ELF-1 (cell line): ENCODE data around the gene CCM2L.
A peak's percentile ranks its signal among the peaks of the same experiment; 100 is the strongest.

ENCODE experiments used
- DNase-seq: peaks from one replicate; pipeline ENCODE4 v3.0.0-alpha.2; 2016; ENCODE audit warnings: low read depth, low spot score

CCM2L gene

DNA sequence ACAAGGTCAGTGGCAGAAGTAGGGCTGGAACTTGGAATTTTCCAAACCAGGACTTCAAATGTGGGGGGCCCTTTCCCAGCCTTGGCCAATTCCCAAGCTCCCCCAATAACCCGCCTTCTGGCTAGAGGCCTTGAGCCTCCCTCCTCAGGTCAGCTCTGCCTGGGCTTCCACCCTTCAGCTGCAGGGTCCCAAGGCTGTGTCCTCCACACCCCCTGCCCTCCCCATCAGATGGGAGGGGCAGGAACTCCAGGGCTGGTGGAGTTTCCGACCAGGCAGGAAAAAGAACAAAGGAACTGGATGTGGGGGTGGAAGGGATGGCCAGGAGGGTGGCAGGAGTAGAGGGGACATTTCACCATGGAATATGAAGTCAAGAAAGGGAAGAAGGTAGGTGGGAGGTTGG is at the start of gene CCM2L:
Gene CCM2L, plus strand, starts transcription at position 338 of the 400 bp plus-strand sequence. Its CDS starts 17 bp downstream, at position 355.
- DNase-seq = no peak

DNA sequence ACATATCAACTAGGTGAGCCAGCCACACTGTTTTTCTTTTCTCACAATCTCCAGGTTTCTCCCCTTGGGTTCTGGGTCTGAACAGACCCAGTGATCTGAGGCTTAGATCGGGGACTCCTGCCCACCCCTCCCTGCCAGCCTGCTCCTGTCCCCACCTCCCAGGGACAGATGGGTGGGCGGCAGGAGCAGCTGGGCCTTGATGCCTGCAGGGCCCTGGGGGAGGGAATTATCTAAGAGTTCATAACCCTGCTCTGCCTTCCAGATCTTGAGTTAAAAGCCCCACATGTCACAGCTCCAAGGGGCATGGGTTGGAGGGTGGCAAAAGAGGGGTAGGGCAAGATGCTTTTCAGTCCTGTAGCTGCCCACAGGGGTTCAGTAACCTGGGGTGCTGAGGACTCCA is 47.5 kb upstream of the CCM2L start:
- no peak for DNase-seq

DNA sequence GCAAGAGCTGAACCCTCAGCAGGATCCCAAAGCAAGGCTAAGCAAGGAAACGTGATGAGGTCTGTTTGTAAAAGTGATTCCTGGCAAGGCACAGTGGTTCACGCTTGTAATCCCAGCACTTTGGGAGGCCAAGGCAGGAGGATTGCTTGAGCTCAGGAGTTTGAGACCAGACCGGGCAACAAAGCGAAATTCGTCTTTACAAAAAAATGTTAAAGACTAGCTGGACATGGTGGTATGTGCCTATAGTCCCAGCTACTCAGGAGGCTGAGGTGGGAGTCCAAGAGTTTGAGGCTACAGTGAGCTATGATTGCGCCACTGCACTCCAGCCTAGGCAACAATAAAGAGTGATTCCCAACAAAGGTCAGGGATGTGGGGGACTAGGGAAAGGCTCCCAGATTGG is 46.3 kb upstream of the CCM2L start:
- DNase-seq = no peak

DNA sequence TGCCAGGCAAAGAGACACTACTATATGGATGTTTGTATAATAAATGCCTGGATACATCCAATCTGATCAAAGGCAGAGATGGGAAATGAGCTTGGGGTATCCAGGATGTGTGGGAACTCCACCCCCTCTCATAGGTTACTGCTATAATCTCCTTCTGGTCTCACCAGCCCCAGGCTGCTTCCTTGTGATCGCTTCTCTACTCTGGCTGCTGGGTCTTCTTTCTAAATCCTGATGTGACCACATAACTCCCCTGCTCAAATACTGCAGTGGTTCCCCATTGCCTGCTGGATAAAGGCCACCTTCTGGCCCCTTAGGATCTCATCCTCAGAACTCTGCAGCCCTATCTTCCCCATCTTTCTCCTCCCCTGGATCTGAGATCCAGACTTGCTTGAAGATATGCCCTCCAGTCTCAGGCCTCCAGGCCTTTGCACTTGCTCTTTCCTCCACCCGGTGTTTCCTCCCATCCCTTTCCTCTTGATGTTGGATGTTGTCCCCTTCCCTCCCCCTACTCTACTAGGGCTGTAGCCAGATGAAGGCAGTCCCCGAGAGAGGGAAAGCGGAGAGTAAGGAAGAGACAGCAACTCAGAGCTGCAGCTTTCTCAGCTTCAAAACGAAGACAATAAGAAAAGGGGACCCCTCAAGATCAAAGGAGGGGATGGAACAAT is 43.1 kb upstream of the CCM2L start:
- DNase-seq = no peak

- no peak for DNase-seq
Measured at GRCh38 chr20:31967830-31968249, 42.4 kb upstream of the CCM2L start, which contains the start of gene XKR7. XKR7 (plus strand) TSS chr20:31968151; CDS start chr20:31968176, 25 bp downstream.

GRCh38 chr20:31968291-31969126 is 41.7 kb upstream of the CCM2L start:
- DNase-seq = peak; percentile 95

GRCh38 chr20:31969991-31970390 is 40.2 kb upstream of the CCM2L start:
- DNase-seq = no peak

DNA sequence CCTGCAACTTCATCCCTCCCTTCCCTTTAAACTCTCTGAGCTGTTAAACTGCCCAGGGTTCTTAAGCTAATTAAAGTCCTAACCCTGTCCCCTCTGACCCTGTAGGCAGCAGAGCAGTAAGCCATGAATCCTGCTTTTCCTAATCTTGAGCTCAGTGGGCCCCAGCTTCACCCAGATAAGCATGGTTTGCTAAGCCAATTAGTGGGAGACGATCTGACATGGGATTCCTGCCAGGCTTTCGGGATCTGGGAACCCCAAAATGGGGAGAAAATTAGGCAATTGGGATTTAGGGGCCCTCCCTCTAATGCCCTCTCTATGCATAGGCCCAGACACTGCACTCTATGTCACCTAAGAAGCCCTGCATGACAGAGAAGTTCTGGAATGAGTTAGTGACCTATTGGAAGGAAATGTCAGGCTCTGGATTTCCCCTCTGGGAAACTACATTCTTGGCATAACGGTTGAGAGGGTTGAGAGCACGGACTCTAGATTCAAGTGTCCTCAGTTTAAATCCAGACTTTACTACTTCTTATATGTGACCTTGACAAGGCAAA is 37.7 kb upstream of the CCM2L start:
- DNase-seq = peak; percentile 53

GRCh38 chr20:31974296-31974695 is 35.9 kb upstream of the CCM2L start:
- no peak for DNase-seq

DNA sequence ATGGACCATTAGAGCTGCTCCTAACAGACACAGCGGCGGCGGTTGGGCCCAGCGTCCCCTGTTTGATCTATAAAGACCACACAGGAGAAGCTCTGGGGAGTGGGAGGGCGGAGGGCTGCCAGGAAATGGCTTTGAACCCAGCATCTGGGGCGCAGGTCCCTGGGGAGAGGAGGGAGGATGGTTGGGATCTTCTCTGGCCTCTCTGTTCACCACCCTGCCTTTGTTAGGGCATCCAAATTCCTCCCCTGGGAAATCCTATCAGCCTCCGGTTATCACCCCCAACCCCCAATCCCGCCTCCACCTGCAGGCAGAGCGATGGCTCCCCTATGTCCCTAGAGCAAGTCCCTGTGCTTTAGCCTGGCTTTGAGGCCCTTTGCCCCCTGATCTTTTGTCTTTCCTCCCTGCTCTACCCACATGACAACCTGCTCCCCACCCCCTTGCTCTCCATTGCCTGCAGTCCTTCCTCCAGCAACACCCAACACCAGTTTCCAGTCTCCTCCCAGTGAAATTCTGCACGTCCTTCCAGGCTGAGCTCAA is 35.2 kb upstream of the CCM2L start:
- peak; percentile 65 for DNase-seq

GRCh38 chr20:31975874-31976273 is 34.4 kb upstream of the CCM2L start:
- DNase-seq = no peak

DNA sequence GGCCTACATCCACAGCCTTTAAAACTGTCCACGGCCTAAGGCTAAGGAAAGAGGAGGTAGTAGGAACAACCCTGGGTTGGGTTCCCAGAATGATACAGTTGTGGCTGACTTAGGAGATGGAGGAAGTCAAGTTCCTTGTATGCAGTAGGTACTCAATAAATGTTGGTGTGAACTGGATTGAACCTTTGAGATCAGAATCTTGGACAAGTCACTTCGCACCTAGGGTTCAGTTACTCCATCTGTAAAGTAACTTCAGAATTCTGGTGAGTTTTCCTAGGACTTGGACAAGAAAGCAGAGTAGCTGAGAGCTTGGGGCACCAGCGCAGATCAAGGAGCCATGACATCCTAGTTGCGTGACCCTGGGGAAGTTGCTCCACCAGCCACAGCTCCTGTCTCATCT is 33.2 kb upstream of the CCM2L start:
- DNase-seq = no peak

DNA sequence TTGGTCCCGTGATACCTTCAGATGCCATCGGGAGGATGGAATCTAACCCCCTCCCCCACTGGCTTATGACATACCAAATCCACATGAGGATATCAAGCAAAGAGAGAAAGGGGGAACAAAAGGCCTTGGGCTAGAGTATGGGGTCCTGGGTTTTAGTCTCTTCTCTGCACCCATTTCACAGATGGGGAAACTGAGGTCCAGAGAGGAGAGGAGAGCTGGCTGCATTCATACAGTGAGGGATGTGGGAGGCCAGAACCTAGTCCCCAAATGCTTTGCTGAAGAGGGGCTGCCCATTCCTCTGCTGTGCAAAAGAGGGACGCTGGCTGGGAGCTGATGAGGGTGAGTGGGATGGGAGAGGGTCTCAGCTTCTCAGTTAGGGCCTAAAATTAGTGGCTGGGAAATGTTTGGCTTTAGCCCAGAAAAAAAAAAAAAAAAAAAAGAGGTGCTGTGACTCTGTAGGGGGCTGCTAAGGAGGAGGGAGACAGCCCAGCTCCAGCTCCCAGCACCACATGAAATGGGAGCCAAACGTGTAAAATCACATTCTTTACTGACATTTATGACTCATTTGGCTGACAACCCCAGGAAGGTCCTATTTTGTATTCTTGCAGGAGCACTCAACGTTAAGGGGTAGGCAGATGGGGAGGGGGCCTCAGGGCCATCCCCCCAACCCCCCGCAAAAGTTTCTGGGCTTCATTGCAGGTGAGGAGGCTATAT is 30.4 kb upstream of the CCM2L start:
- peak; percentile 16 for DNase-seq

DNA sequence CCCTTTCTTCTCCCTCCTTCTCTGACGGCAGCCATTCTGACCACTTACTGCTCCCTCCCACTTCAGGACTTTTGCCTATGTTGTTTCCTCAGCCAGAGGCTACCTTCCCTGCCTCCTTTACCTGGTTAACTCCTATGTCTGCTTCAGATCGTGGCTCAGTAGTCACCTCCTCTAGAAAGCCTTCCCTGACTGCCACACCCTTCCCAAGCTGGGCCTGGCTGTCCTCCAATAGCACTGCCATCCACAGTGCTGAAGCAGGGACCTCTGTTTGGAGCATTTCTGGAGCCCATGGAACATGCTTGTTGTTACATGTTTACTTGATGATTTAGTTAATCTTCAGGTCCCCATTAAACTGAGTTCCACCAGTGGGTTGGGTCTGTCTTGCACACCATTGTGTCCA is 28.5 kb upstream of the CCM2L start:
- no peak for DNase-seq

GRCh38 chr20:31984981-31985471 is 25.2 kb upstream of the CCM2L start:
- no peak for DNase-seq

GRCh38 chr20:31987744-31988143 is 22.5 kb upstream of the CCM2L start:
- DNase-seq = no peak

GRCh38 chr20:31988430-31989015 is 21.7 kb upstream of the CCM2L start:
- DNase-seq = no peak

DNA sequence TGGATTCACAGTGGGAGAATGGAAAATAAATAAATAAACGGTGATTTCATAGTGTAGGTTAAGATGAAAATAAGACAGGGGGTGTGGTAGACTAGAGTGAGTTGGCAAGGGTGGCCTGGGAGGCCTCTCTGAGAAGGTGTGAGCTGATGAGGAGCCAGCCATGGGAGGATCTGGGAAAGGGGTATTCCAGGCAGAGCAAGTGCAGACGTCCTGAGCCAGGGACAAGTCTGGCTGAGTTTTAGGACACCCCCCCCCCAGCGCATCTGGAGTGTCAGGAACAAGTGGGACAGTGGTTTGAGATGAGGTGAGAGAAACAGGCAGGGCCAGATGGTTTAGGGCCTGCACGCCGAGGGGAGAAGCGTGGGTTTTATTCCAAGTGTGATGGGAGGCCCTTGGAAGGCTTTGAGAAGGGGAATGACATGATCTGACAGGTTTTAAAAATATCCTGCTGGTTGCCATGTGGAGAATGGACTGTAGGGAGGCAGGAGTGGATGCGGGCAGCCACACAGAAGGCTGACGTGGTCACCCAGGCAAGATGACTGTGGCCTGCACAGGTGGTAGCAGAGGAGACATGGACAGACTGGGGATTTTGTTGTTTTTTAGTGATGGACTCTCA is 21.1 kb upstream of the CCM2L start:
- no peak for DNase-seq

DNA sequence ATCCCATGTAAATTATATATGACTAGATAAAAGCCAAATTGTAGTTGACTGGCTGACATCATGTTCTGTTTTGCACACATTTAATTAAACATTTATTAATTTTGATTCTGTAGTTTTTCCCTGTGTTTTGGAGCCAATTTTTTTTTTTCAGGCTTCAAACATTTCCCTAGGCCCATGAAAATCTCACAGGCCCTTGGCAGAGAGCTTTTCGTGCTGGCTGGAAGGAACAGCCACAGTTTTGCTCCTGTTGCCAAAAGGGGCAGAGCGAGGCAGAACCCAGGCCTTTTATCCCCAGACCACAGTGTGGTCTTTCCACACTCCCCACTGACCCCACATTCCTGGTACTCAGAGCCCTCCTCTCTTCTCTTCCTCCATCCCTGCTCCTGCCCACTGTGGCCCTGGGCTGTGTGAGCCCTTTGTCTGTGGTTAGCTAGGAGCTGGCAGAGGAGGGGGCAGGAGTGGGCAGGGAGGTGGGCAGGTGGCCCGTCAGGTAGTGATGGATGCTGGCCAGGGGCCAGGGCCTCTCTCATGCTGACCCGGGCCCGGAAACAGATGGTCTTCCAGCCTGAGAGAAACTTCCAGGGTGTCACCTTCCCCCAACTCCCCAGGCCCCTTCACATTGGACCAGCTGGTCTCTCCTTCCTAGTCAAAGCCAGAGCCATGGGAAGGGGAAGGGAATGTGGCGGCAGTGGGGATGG is 19.4 kb upstream of the CCM2L start:
- no peak for DNase-seq

DNA sequence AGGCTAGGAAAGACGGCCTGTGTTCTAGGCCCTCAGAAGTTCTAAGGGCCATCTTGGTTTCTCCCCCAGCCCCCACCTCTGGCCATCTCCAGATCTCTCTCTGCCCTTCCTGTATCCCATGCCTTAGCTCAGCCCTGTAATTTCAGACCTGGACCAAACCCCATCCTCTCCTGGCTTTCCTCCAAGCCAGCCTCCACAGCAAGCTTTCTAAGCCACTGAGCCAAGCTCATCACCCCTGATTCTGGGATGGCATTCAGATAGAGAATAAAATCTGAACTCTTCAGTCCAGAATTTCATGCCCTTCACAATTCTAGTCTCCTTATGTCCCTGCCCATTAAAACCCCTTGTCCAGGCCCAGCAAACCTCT is 18.9 kb upstream of the CCM2L start:
- DNase-seq = no peak
